Measurements from ENCODE around the gene MKRN2. TPM values are rescaled to one million over a fixed set of nuclear protein-coding genes. Genes with fewer than 3 reads are reported as not detected.

MKRN2 gene
- polyA plus RNA-seq, 12 donors = 24.4 to 33.7 (median 26.8) TPM; not detected in 1

GRCh38 chr3:12549971-12550760, 6.7 kb upstream of the MKRN2 start:
- no peak for DNase-seq

DNA sequence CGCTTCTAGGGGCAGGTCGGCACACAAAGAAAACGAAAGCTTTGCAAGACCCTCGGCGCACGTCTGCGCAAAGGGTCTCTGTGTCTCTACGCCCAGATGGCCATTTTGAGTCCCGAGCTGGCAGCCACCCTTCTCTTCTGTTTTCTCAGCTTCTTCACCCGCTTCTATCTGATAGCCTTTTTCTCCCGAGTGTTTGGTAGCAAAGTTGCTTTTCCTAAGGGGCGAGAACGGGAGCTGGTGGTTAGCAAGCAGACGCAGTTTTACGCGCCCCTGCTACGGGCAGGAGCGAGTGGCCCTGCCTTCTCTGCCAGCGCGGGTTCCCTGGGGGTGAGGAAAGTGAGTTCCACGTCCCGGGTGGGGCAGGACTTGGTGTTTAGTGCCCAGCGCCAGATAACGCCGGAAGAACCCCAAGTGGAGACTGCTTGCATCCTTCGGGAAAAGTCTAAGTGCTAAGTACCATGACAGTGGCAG, 2.9 kb upstream of the MKRN2 start:
- peak; percentile 25 for DNase-seq

DNA sequence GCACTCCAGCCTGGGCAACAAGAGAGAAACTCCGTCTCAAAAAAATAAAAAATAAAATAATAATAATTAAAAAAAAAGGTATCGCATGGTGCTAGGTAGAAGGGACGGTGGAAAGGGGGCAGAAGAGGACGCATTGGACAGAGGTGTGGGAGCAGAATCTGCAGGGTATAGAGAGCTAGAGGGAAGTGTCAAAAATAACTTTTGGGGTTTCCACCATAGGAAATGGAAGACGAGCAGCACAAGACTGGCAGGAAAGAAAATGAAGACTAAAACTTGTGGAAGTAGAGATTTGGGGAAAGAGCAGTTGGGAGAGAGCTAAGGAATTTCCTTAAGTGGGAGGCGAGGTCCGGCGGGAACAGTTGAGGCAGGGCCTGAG, 585 bp upstream of the MKRN2 start:
- no peak for DNase-seq

GRCh38 chr3:12557473-12558100, 700 bp downstream of the MKRN2 start:
- DNase-seq = peak; percentile 13

- no peak for DNase-seq
These were observed 1.8 kb downstream of the MKRN2 start for GRCh38 chr3:12558706-12559105.

DNA sequence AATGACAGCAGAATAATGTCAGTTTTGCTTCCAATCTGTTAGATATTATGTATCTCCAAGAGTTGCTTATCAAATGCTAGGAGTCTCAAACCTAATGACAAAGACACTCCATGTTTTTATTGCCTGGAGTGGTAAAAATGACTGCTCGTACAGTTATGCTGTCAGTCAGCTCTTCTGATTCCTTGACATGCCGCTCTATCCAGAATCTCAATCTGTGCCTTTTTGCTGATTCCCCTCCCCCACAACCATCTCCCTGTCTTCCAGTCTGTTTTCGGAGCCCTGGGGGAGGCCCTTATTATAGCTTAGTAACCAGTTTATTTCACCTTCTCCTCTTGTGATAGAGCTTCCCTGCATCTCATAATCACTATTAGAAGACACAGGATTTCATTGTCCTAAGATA, 2.6 kb downstream of the MKRN2 start:
- DNase-seq = no peak

GRCh38 chr3:12560505-12561190, 3.8 kb downstream of the MKRN2 start:
- DNase-seq = no peak

DNA sequence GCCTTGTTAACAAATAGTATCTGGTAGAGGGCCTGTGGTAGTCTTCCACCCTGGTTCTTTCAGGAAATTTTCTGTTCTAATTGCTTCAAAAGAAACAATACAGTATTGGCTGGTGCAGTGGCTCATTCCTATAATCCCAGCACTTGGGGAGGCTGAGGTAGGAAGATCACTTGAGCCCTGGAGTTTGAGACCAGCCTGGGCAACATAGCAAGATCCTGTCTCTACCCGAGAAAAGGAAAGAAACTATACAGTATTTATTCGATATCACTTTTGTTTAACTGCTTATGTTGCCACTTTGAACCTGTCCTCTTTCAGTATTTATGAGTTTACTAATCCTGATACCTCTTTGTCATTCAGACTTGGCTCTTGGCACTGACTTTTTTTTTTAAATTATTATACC, 4.5 kb downstream of the MKRN2 start:
- DNase-seq = no peak

DNA sequence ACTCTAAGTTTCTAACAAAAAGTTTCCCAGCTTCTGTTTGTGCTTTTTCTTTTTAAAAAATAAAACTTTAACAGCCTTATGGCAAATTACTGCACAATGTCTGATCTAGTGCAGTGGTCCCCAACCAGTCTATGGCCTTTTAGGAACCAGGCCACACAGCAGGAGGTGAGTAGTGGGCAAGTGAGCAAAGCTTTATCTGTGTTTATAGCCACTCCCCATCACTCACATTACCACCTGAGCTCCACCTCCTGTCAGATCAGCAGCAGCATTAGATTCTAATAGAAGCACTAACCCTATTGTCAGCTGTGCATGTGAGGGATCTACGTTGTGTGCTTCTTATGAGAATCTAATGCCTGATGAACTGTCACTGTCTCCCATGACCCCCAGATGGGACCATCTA, 5.6 kb downstream of the MKRN2 start:
- no peak for DNase-seq

DNA sequence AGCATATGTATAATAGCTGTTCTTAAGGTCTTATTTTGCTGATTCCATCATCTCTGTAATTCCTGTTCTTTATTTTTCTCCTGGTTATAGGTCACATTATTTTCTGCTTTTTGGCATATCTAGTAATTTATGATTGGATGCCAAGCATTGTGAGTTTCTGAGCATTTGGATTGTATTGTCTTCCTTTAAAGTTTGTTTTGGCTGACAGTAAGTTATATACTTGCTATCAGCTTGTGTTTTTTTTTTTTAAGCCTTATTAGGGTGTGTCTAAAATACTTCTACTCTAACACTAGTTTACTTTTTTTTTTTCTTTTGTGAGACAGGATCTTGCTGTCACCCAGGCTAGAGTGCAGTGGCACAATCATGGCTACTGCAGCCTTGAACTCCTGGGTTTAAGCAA, 10.1 kb downstream of the MKRN2 start:
- DNase-seq = no peak

DNA sequence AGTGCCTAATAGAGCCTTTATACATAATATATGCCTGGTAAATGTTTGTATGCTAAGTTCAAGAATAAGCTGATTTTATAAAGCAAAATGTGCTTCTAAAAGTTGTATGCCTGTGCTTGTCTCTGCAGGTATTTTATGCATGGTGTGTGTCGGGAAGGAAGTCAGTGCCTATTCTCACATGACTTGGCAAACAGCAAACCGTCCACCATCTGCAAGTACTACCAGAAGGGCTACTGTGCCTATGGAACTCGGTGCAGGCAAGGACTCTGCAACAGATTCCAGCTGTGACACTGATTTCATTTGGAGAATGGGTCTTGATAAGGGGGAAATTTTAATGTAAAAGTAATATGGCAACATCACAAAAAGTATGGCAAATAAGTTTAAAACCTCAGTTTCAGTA, 11.9 kb downstream of the MKRN2 start:
- no peak for DNase-seq

GRCh38 chr3:12569836-12570235, 12.9 kb downstream of the MKRN2 start:
- DNase-seq = no peak

DNA sequence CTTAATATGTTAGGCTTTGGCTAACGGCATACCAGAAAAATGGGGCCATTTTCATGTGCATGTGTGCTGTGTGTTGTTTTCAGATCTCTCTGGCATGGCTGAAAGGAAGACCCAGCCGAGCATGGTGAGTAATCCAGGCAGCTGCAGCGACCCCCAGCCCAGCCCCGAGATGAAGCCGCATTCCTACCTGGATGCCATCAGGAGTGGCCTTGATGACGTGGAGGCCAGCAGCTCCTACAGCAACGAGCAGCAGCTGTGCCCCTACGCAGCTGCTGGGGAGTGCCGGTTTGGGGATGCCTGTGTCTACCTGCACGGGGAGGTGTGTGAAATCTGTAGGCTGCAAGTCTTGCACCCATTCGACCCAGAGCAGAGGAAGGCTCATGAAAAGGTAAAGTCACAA, 15.1 kb downstream of the MKRN2 start:
- no peak for DNase-seq

DNA sequence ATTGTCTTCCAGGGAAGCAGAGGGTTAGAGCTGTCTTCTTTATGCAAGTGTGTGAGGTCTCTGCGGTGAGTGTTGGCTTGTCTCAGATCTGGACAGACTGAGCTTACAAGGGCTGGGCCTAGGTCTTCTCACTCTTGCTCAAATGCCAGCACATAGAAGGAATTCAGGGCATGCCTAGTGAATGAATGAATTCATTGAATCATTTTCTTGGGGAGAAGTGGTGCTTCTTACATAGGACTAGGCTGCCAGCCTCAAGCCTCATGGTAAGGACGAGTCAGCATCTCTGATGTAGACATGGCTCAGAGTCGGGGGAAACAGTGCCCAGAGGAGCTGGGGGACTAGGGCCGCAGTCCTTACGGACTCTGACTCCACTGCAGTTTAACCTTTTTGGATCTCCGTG, 17.2 kb downstream of the MKRN2 start:
- no peak for DNase-seq

- DNase-seq = no peak
These were observed 17.8 kb downstream of the MKRN2 start for GRCh38 chr3:12574661-12575060.

DNA sequence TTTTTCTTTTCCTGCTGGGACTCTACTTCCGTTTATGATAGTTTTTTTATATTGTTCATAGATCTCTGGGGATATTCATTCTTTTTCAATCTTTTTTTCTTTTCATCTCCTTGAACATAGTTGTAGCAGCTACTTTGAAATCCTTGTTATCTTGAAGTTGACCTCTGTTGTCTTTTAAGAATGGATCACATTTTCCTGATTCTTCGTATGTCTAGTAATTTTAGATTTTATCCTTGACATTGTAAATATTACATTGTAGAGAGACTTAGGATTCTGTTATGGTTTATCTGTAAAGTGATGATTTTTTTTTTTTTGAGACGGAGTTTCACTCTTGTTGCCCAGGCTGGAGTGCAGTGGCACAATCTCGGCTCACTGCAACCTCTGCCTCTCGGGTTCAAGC, 20.5 kb downstream of the MKRN2 start:
- no peak for DNase-seq

GRCh38 chr3:12578742-12579141, 21.9 kb downstream of the MKRN2 start:
- no peak for DNase-seq

DNA sequence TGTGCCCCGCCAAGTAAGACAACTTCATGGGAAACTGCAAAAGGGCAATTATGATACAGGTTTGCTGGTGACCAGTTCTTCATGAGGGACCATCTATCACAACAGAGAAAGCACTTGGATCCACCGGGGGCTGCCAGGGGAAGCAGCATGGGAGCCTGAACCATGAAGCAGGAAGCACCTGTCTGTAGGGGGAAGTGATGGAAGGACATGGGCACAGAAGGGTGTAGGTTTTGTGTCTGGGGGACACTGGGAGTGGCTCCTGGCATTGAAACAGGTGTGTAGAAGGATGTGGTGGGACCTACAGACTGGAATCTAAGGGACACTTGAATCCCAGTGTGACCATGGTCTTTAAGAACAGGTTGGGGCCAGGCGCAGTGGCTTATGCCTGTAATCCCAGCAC, 22.6 kb downstream of the MKRN2 start:
- no peak for DNase-seq

DNA sequence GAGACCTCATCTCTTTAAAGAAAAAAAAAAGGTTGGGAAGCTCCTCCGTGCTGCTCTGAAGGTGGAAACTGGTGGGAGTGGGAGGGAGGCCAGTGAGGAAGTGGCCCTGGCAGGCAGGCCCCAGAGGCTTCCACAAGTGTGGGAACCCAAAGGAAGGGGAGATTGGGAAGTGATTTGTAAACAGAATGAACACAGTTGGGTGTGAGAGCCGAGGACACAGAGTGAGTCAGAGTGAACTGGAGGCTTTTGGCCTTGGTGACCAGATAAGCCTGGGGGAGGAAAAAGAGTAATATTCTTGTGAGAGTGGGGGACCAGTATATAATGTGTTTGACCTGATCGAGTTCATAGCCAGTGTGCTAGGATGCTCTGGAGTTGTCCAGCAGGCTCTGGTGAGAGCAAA, 23.0 kb downstream of the MKRN2 start:
- DNase-seq = no peak

GRCh38 chr3:12582730-12583129, 25.8 kb downstream of the MKRN2 start:
- DNase-seq = no peak

DNA sequence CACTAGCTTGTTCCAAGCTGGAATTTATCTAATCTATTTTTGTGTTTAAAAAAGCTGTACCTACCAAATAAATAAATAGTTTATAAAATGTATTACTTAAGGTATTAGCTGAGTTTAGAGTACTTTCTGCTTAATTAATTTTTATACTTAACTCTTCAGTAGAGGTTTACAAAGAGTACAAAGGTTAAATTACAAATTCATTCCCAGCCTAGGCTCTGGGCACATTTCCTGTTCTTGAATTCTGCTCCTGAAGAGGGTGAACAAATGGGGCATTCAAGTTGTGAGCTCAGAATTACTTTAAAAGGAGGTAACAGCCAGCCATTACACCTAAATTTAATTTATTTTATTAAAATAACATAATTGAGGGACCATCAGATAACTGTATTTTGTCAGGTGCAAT, 26.4 kb downstream of the MKRN2 start:
- no peak for DNase-seq

DNA sequence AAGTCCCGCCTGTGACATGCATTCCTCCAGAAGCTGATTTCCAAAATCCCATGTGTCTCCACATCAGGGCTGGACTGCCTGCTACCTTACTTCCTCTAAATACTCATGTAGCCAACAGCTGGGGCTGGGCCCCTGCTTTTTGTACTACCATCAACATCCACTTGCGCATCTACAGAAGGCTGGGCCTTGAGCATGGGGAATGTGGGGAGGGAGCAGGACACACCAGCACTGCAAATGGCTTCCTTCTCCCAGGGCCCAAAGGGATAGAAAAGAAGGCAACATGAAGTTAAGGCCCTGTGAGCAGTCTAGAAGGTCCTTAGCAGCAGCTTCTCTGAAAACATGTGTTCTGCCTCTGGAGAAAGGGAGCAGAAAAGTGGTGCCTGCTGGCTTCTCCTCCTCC, 27.2 kb downstream of the MKRN2 start:
- DNase-seq = no peak

- no peak for DNase-seq
These were observed 28.3 kb downstream of the MKRN2 start for GRCh38 chr3:12585181-12585580.

Data from muscle of arm (tissue), 12 donors.